K562 (cell line): ENCODE results near the gene PDCL3. TPM values are rescaled to one million over a fixed set of nuclear protein-coding genes. Genes with fewer than 3 reads are reported as not detected.
A peak's percentile ranks its signal among the peaks of the same experiment; 100 is the strongest.

ENCODE experiments used
- ATAC-seq: fragments of 200-7000 bp; cut with Tn5 transposase; 3 replicates; pipeline ENCODE4 v1.9.1; 2020; ENCODE audit warnings: moderate library complexity
- Bru-seq: library from RNA; stranded (reverse); fragments of 400-500 nt; gene quantifications from one replicate; lab custom pipeline; 2021; lab: Mats Ljungman, UMichigan
- BruChase-seq, 2 experiments: library from RNA; stranded (reverse); fragments of 400-500 nt; gene quantifications; one replicate each; lab custom pipeline; 2021; lab: Mats Ljungman, UMichigan
- BruUV-seq: library from RNA; stranded (reverse); fragments of 400-500 nt; replicated peaks from 2 replicates; lab custom pipeline; 2021; lab: Mats Ljungman, UMichigan
- CTCF ChIA-PET: fragments of 300-600 bp; formaldehyde crosslinking; extraction: SDS; loops from one replicate; lab custom pipeline; 2021; ENCODE audit warnings: low intra/inter-chr PET ratio; lab: Yijun Ruan, JAX
- POLR2A ChIA-PET: fragments of 300-600, 350-650 bp; sonication (Branson Sonifier 250); formaldehyde crosslinking; extraction: SDS; loops from one replicate; lab custom pipeline; 2021; ENCODE audit warnings: antibody characterized with exemption, inconsistent platforms; lab: Yijun Ruan, JAX
- DNase-seq, 4 experiments: peaks; one replicate each; pipeline versions ENCODE4 v3.0.0 to v3.0.0-alpha.2; 2011 to 2018; ENCODE audit warnings: low spot score in 3 of 4, mixed read lengths in 3 of 4; ENCODE audit errors: extremely low read depth in 1 of 4
- FAIRE-seq: peaks from 2 replicates; lab custom pipeline; 2011; peaks lifted over from hg19 to GRCh38; lab: Jason Lieb, UNC
- H2AFZ ChIP-seq: 2 replicates; pipeline ENCODE4 v1.6.0; 2011; ENCODE audit warnings: low read depth, low read length, control low read depth, inconsistent platforms
- H3K27ac ChIP-seq: fragments of 200-600 bp; 3 replicates; pipeline ENCODE4 v1.8.0; 2011; ENCODE audit warnings: low read depth, mild to moderate bottlenecking, control low read depth, inconsistent platforms, low read length, moderate library complexity, mixed read lengths; ENCODE audit errors: extremely low read depth
- H3K27me3 ChIP-seq, 2 experiments: fragments of 300-600 bp in 1 of 2; 2 replicates in 1 of 2; 3 replicates in 1 of 2; pipeline versions ENCODE4 v1.6.0 to v1.8.0; 2011; ENCODE audit warnings: inconsistent platforms in 2 of 2, low read length in 2 of 2, mild to moderate bottlenecking in 1 of 2, mixed read lengths in 1 of 2, moderate library complexity in 1 of 2; ENCODE audit not compliant: control insufficient read depth in 2 of 2, insufficient read depth in 2 of 2
- H3K36me3 ChIP-seq: fragments of 300-600 bp; 3 replicates; pipeline ENCODE4 v1.8.0; 2011; ENCODE audit warnings: mild to moderate bottlenecking, low read length, inconsistent platforms; ENCODE audit not compliant: control insufficient read depth, insufficient read depth
- H3K4me1 ChIP-seq, 2 experiments: fragments of 200-600 bp in 1 of 2; replicated peaks in 1 of 2; 2 replicates in 1 of 2; 3 replicates in 1 of 2; pipeline versions ENCODE4 v1.5.1 to v1.8.0; 2011; ENCODE audit warnings: inconsistent platforms in 2 of 2, low read length in 2 of 2, mild to moderate bottlenecking in 1 of 2, mixed read lengths in 1 of 2, moderate library complexity in 1 of 2; ENCODE audit not compliant: control insufficient read depth in 2 of 2, insufficient read depth in 2 of 2
- H3K4me2 ChIP-seq: 2 replicates; pipeline ENCODE4 v1.6.1; 2011; ENCODE audit warnings: low read length, control low read depth, inconsistent platforms, mixed read lengths; ENCODE audit not compliant: insufficient read depth
- H3K4me3 ChIP-seq: fragments of 200-600 bp; sonication (generic), shearing (Covaris generic); 2 replicates; pipeline ENCODE4 v1.5.1; 2016; ENCODE audit warnings: control low read depth, inconsistent platforms
- H3K79me2 ChIP-seq: fragments of 200-600 bp; 3 replicates; pipeline ENCODE4 v1.8.0; 2011; ENCODE audit warnings: low read length, inconsistent platforms; ENCODE audit not compliant: control insufficient read depth, insufficient read depth
- H3K9ac ChIP-seq, 2 experiments: 2 replicates each; pipeline versions ENCODE4 v1.6.0 to v1.6.1; 2011; ENCODE audit warnings: low read depth in 2 of 2, low read length in 2 of 2, control low read depth in 1 of 2, inconsistent platforms in 1 of 2, mild to moderate bottlenecking in 1 of 2, mixed read lengths in 1 of 2; ENCODE audit not compliant: insufficient read depth in 1 of 2
- H3K9me1 ChIP-seq: one replicate; pipeline ENCODE4 v1.6.0; 2011; ENCODE audit warnings: inconsistent platforms, mild to moderate bottlenecking, low read length, moderate library complexity; ENCODE audit not compliant: control insufficient read depth, insufficient read depth
- H3K9me3 ChIP-seq: replicated peaks from 2 replicates; pipeline ENCODE4 v1.5.1; 2011; ENCODE audit warnings: low read depth, low read length, inconsistent platforms; ENCODE audit not compliant: control insufficient read depth, insufficient read depth
- H4K20me1 ChIP-seq: replicated peaks from 2 replicates; pipeline ENCODE4 v1.6.1; 2011; ENCODE audit warnings: low read length, inconsistent platforms, mixed read lengths; ENCODE audit not compliant: control insufficient read depth, insufficient read depth
- ARID1B ChIP-seq: fragments of 450-650 bp; IDR thresholded peaks from 2 replicates; pipeline ENCODE4 v1.6.1; 2016; ENCODE audit warnings: antibody characterized with exemption, mild to moderate bottlenecking, inconsistent platforms
- MYBL2 ChIP-seq, 2 experiments: fragments of 450-650 bp in 1 of 2; sonication (generic) in 1 of 2; formaldehyde crosslinking in 1 of 2; IDR thresholded peaks; 2 replicates each; pipeline versions ENCODE4 v1.6.1 to v1.8.1; 2017 to 2022; ENCODE audit warnings: borderline replicate concordance in 1 of 2, inconsistent platforms in 1 of 2, low read depth in 1 of 2, mild to moderate bottlenecking in 1 of 2, missing genetic modification reagents in 1 of 2, moderate library complexity in 1 of 2
- OTX1 ChIP-seq: fragments of 450-650 bp; formaldehyde crosslinking; IDR thresholded peaks from 2 replicates; pipeline ENCODE4 v1.4.0; 2022; ENCODE audit warnings: mild to moderate bottlenecking
- POLR2AphosphoS5 ChIP-seq: IDR thresholded peaks from 2 replicates; pipeline ENCODE4 v1.6.1; 2011; ENCODE audit warnings: mild to moderate bottlenecking, low read depth, low read length, moderate library complexity; ENCODE audit not compliant: control insufficient read depth, insufficient read depth
- SIRT6 ChIP-seq: IDR thresholded peaks from one replicate; pipeline ENCODE4 v1.6.1; 2012; ENCODE audit warnings: low read depth, mild to moderate bottlenecking, control low read depth, inconsistent platforms, low read length, moderate library complexity
- SMAD3 ChIP-seq: fragments of 450-650 bp; formaldehyde crosslinking; conservative IDR thresholded peaks from 2 replicates; pipeline ENCODE4 v1.4.0; 2020; ENCODE audit warnings: mild to moderate bottlenecking
- TAF1 ChIP-seq: IDR thresholded peaks from 2 replicates; pipeline ENCODE4 v1.6.1; 2011; ENCODE audit warnings: mild to moderate bottlenecking, low read length, moderate library complexity; ENCODE audit not compliant: insufficient read depth, control insufficient read depth, severe bottlenecking; ENCODE audit errors: extremely low read depth
- TOE1 ChIP-seq, 2 experiments: fragments of 450-650 bp in 1 of 2; sonication (generic) in 1 of 2; formaldehyde crosslinking in 1 of 2; IDR thresholded peaks; 2 replicates each; pipeline versions ENCODE4 v1.7.1 to v1.8.0; 2016 to 2022; ENCODE audit warnings: borderline replicate concordance in 2 of 2, mild to moderate bottlenecking in 2 of 2, antibody characterized with exemption in 1 of 2, inconsistent platforms in 1 of 2, low read depth in 1 of 2, missing genetic modification reagents in 1 of 2, moderate library complexity in 1 of 2
- ZBTB1 ChIP-seq: sonication (generic); formaldehyde crosslinking; IDR thresholded peaks from 2 replicates; pipeline ENCODE4 v1.8.1; 2023; ENCODE audit warnings: missing genetic modification reagents, low read depth, mild to moderate bottlenecking, borderline replicate concordance
- ZKSCAN3 ChIP-seq: fragments of 250-450 bp; sonication (Bioruptor Pico); IDR thresholded peaks from 2 replicates; pipeline ENCODE4 v1.4.0; 2020
- ZNF217 ChIP-seq: sonication (generic); formaldehyde crosslinking; IDR thresholded peaks from 2 replicates; pipeline ENCODE4 v1.8.0; 2022; ENCODE audit warnings: mild to moderate bottlenecking, missing genetic modification reagents
- ZNF274 ChIP-seq: IDR thresholded peaks from 2 replicates; pipeline ENCODE4 v1.6.1; 2011; ENCODE audit warnings: low read depth, mild to moderate bottlenecking, low read length, moderate library complexity, borderline replicate concordance
- ZNF507 ChIP-seq: conservative IDR thresholded peaks from 2 replicates; pipeline ENCODE4 v1.6.1; 2017; ENCODE audit warnings: missing genetic modification characterization, missing compliant biosample characterization
- WGBS: fragments of 100-300 bp; shearing (Covaris generic); methylation state at CpG from one replicate; pipeline ENCODE4 v1.1.6; 2016; ENCODE audit warnings: low coverage, mixed read lengths; ENCODE audit not compliant: insufficient coverage; ENCODE audit errors: missing lambda C conversion rate; 5-methylcytosine and 5-hydroxymethylcytosine counted together
- in situ Hi-C: fragments of 300-500 bp; cut with MboI; formaldehyde crosslinking; loops from 4 replicates; pipeline ENCODE4 v1.15.0; 2018; ENCODE audit warnings: inconsistent platforms, mixed read lengths
- intact Hi-C: fragments of 100-400 bp; cut with micrococcal nuclease; formaldehyde crosslinking; loops from 2 replicates; pipeline ENCODE4 v1.14.2; 2022
- long read RNA-seq, 3 experiments: library from polyadenylated mRNA in 2 of 3; library from RNA in 1 of 3; unstranded in 2 of 3; stranded (forward) in 1 of 3; transcript quantifications; one replicate each; pipeline ENCODE4 v2.0.0, GENCODE V29; 2019 to 2022
- polyA minus RNA-seq, 3 experiments: library from RNA; depleted of rRNA, polyadenylated mRNA; stranded (reverse); fragments of >200 nt; gene quantifications; 2 replicates each; pipeline ENCODE4 v1.2.3, GENCODE V29; 2011
- polyA plus RNA-seq, 8 experiments: library from polyadenylated mRNA; depleted of rRNA in 4 of 8; stranded (reverse) in 5 of 8; unstranded in 3 of 8; fragments of >200 nt; fragmentation: Nextera tagmentation in 2 of 8; fragmentation: Illumina TruSeq in 1 of 8; extraction: Ambion mirVana in 2 of 8; extraction: Trizol in 1 of 8; gene quantifications; 2 replicates each; pipeline versions ENCODE4 v1.2.1 to v1.2.3, GENCODE V29; 2011 to 2014; ENCODE audit warnings: inconsistent platforms in 1 of 8, missing spikeins in 1 of 8
- total RNA-seq, 7 experiments: library from RNA; depleted of rRNA in 6 of 7; stranded (reverse); fragments of >200 nt in 6 of 7; fragmentation: Illumina TruSeq in 2 of 7; extraction: Trizol in 2 of 7; gene quantifications; 2 replicates each; pipeline versions ENCODE4 v1.2.1 to v1.2.3, GENCODE V29; 2011 to 2021; ENCODE audit warnings: low replicate concordance in 1 of 7

PDCL3 gene
- 4.8 and 6.2 TPM in 2 replicates for total RNA-seq (2011; cell fraction: chromatin; rRNA removed; ENCODE audit: low replicate concordance)
- 3.4 and 4.7 TPM in 2 replicates for total RNA-seq (2011; cell fraction: nucleolus; rRNA removed)
- 4.8 and 5.7 TPM in 2 replicates for total RNA-seq (2011; cell fraction: nucleoplasm; rRNA removed)
- total RNA-seq (2014; rRNA removed) (16.6 and 23.7 TPM in 2 replicates), total RNA-seq (2014; rRNA removed; fragmentation: Illumina TruSeq; extraction: Trizol) (23.7 and 25.8 TPM in 2 replicates), total RNA-seq (2015; rRNA removed; fragmentation: Illumina TruSeq; extraction: Trizol) (25.4 and 26.9 TPM in 2 replicates), total RNA-seq (2021) (21.3 and 22.9 TPM in 2 replicates), polyA plus RNA-seq (2011; rRNA removed) (22.3 and 22.4 TPM in 2 replicates), polyA plus RNA-seq (2014; fragmentation: Illumina TruSeq; extraction: Trizol) (38.4 and 41.6 TPM in 2 replicates), polyA plus RNA-seq (2014; fragmentation: Nextera tagmentation; extraction: Ambion mirVana) (10 to 100 TPM; 72.0 to 76.7 TPM), polyA plus RNA-seq (2014; rRNA removed) (36.0 and 40.5 TPM in 2 replicates), polyA minus RNA-seq (2011; rRNA and poly(A)+ RNA removed) (21.9 and 22.1 TPM in 2 replicates), Bru-seq, nascent RNA (percentile 60 among the genes with signal in this experiment), BruChase-seq, experiment 1, labeled RNA remaining after a 2-hour chase (percentile 58 among the genes with signal in this experiment), BruChase-seq, experiment 2, labeled RNA remaining after a 6-hour chase (percentile 62 among the genes with signal in this experiment)
- 8.3 and 17.8 TPM in 2 replicates for polyA plus RNA-seq (2011; cell fraction: cytosol; rRNA removed)
- polyA plus RNA-seq (2011; cell fraction: nucleus; rRNA removed) = 3.4 and 5.7 TPM in 2 replicates
- 25.5 and 32.5 TPM in 2 replicates for polyA plus RNA-seq (2012)
- polyA minus RNA-seq (2011; cell fraction: cytosol; rRNA and poly(A)+ RNA removed) = 7.0 and 8.6 TPM in 2 replicates
- polyA minus RNA-seq (2011; cell fraction: nucleus; rRNA and poly(A)+ RNA removed) = 2.6 and 4.2 TPM in 2 replicates
- long read RNA-seq, experiment 1, transcript PDCL3-201 (6 exons, 1,337 nt) = major isoform, 122 of 138 reads
- long read RNA-seq, experiment 1, partial matches to known transcripts = 8 of 138 reads
- long read RNA-seq, experiment 1, other reads (novel, unspliced or antisense) = 8 of 138 reads
- long read RNA-seq, experiment 2, transcript PDCL3-201 (6 exons, 1,337 nt) = major isoform, 26 of 31 reads
- long read RNA-seq, experiment 2, partial matches to known transcripts = 2 of 31 reads
- long read RNA-seq, experiment 2, other reads (novel, unspliced or antisense) = 3 of 31 reads
- long read RNA-seq, experiment 3, transcript PDCL3-201 (6 exons, 1,337 nt) = major isoform, 55 of 62 reads
- long read RNA-seq, experiment 3, partial matches to known transcripts = 3 of 62 reads
- long read RNA-seq, experiment 3, other reads (novel, unspliced or antisense) = 4 of 62 reads

- Histone ChIP-seq H4K20me1 (no peaks in the 10 kb centered on the region), H3K9ac (peak within 1 kb of the TSS; percentile 97 to 98), H3K79me2 (peaks cover 17% of the 10 kb centered on the region; the same call in 2 of the 3 replicates), H3K9me1 (no peaks in the 10 kb centered on the region), H2AFZ (peak within 1 kb of the TSS; percentile 99), H3K9me3 (no peaks in the 10 kb centered on the region), H3K27me3 (no peaks in the 10 kb centered on the region), H3K27ac (peak within 1 kb of the TSS; percentile 89), H3K36me3 (peaks cover 15% of the 10 kb centered on the region; the same call in 1 of the 3 replicates), H3K4me1 (peaks cover 6 to 15% of the 10 kb centered on the region in 2 experiments; a peak in 4 of 5 replicates), H3K4me2 (peak within 1 kb of the TSS; percentile 90), H3K4me3 (peak within 1 kb of the TSS; percentile 65)
- ChIA-PET CTCF (no interaction called here), POLR2A (interaction anchor here (0.5 to 1.5 kb wide), 7 partner anchors 9 to 326 kb away, joined by 3 to 5 read pairs (median 4); partner anchors contain the start of gene CHST10)
- in situ Hi-C loops (no loop called here), intact Hi-C loops (no loop called here)
- DNase-seq (peak; percentile 96 to 98 (median 97)), ATAC-seq (peak; percentile 97), FAIRE-seq (peak; percentile 99)
- WGBS = under 1% methylated on average over 57 of the region's 62 CpGs
- TSS peak; percentile 83 for BruUV-seq
- TF ChIP-seq OTX1 (CRISPR knock-in tag) = no peak
- TF ChIP-seq ARID1B = peak; percentile 60
- TF ChIP-seq SMAD3 (CRISPR knock-in tag) = no peak
- no peak for TF ChIP-seq MYBL2 (IDR thresholded peaks at IDR 0.05; ENCODE audit: low read depth)
- no peak for TF ChIP-seq MYBL2 (CRISPR knock-in tag; IDR thresholded peaks at IDR 0.05; ENCODE audit: borderline replicate concordance)
- peak; percentile 45 for TF ChIP-seq TAF1
- no peak for TF ChIP-seq ZNF507 (tag)
- 0 out of 2 replicates have a peak, but pooled peaks have one; percentile 59 for TF ChIP-seq ZBTB1 (CRISPR knock-in tag)
- no peak for TF ChIP-seq ZKSCAN3
- TF ChIP-seq SIRT6 = no peak
- peak; percentile 31 for TF ChIP-seq POLR2AphosphoS5
- TF ChIP-seq ZNF274 = no peak
- no peak for TF ChIP-seq ZNF217
- peak; percentile 46; the same call in 1 of the 2 replicates for TF ChIP-seq TOE1 (IDR thresholded peaks at IDR 0.05; ENCODE audit: borderline replicate concordance)
- TF ChIP-seq TOE1 (CRISPR knock-in tag; IDR thresholded peaks at IDR 0.05; ENCODE audit: borderline replicate concordance, low read depth) = no peak
Measured at GRCh38 chr2:100562613-100563406, at the start of gene PDCL3. Gene PDCL3, plus strand, starts transcription at chr2:100562993. Its CDS starts 75 bp downstream, at chr2:100563068.
